SK-N-SH (cell line): ENCODE results near the gene APBB3. TPM values are rescaled to one million over a fixed set of nuclear protein-coding genes. Genes with fewer than 3 reads are reported as not detected.

Experiments
- CTCF ChIA-PET: fragments of 300-600, 350-600 bp; formaldehyde crosslinking; extraction: SDS; loops from one replicate; lab custom pipeline; 2021; lab: Yijun Ruan, JAX
- POLR2A ChIA-PET: fragments of 350-600 bp; sonication (Branson Sonifier 250); formaldehyde crosslinking; extraction: SDS; loops from one replicate; lab custom pipeline; 2020; ENCODE audit warnings: antibody characterized with exemption, inconsistent platforms; lab: Yijun Ruan, JAX
- DNase-seq: peaks from one replicate; pipeline ENCODE4 v3.0.0; 2012
- H2AFZ ChIP-seq: fragments of 200-600 bp; sonication (generic); 2 replicates; pipeline ENCODE4 v1.8.1; 2016; ENCODE audit warnings: antibody characterized with exemption, mild to moderate bottlenecking, low read depth
- H3F3A ChIP-seq: fragments of 200-600 bp; sonication (generic); replicated peaks from 2 replicates; pipeline ENCODE3; 2016; ENCODE audit warnings: antibody characterized with exemption, mild to moderate bottlenecking; ENCODE audit not compliant: insufficient read depth
- H3K27ac ChIP-seq, 2 experiments: fragments of 200-500 bp in 1 of 2; fragments of 200-600 bp in 1 of 2; sonication (Bioruptor generic) in 1 of 2; sonication (generic), shearing (Covaris generic) in 1 of 2; 2 replicates each; pipeline versions ENCODE4 v1.5.1 to v1.6.1; 2014 to 2016; ENCODE audit warnings: low read depth in 2 of 2, inconsistent platforms in 1 of 2, low read length in 1 of 2, mild to moderate bottlenecking in 1 of 2, mixed read lengths in 1 of 2
- H3K27me3 ChIP-seq: fragments of 200-600 bp; sonication (generic), shearing (Covaris generic); 2 replicates; pipeline ENCODE4 v1.6.1; 2016; ENCODE audit warnings: mixed run types; ENCODE audit not compliant: insufficient read depth
- H3K36me3 ChIP-seq, 2 experiments: fragments of 200-500 bp in 1 of 2; fragments of 200-600 bp in 1 of 2; sonication (Bioruptor generic) in 1 of 2; sonication (generic) in 1 of 2; replicated peaks in 1 of 2; 2 replicates each; pipeline versions ENCODE3 to v1.5.1; 2014 to 2016; ENCODE audit warnings: low read length in 1 of 2, mild to moderate bottlenecking in 1 of 2; ENCODE audit not compliant: insufficient read depth in 2 of 2, control insufficient read depth in 1 of 2
- H3K4me1 ChIP-seq, 2 experiments: fragments of 200-500 bp in 1 of 2; fragments of 200-600 bp in 1 of 2; sonication (Bioruptor generic) in 1 of 2; sonication (generic), shearing (Covaris generic) in 1 of 2; 2 replicates each; pipeline versions ENCODE4 v1.5.1 to v1.6.1; 2014 to 2016; ENCODE audit warnings: low read depth in 1 of 2, low read length in 1 of 2, mixed run types in 1 of 2; ENCODE audit not compliant: insufficient read depth in 2 of 2, control insufficient read depth in 1 of 2
- H3K4me2 ChIP-seq: fragments of 200-600 bp; sonication (generic), shearing (Covaris generic); 2 replicates; pipeline ENCODE4 v1.6.1; 2017; ENCODE audit warnings: mixed run types
- H3K4me3 ChIP-seq, 2 experiments: fragments of 200-500 bp in 1 of 2; fragments of 200-600 bp in 1 of 2; sonication (Bioruptor generic) in 1 of 2; sonication (generic), shearing (Covaris generic) in 1 of 2; 2 replicates each; pipeline versions ENCODE4 v1.5.1 to v1.8.1; 2014 to 2016; ENCODE audit warnings: low read depth in 2 of 2, inconsistent platforms in 1 of 2, low read length in 1 of 2, mild to moderate bottlenecking in 1 of 2, mixed read lengths in 1 of 2, moderate library complexity in 1 of 2
- H3K79me2 ChIP-seq: fragments of 200-600 bp; sonication (generic); 2 replicates; pipeline ENCODE4 v1.8.1; 2017; ENCODE audit warnings: mild to moderate bottlenecking; ENCODE audit not compliant: insufficient read depth
- H3K9ac ChIP-seq: fragments of 200-600 bp; sonication (generic); 2 replicates; pipeline ENCODE4 v1.6.1; 2017; ENCODE audit warnings: mixed run types
- H3K9me2 ChIP-seq: fragments of 200-600 bp; sonication (generic); 2 replicates; pipeline ENCODE4 v1.6.1; 2017; ENCODE audit warnings: mixed run types
- H3K9me3 ChIP-seq: fragments of 200-600 bp; sonication (generic); 2 replicates; pipeline ENCODE4 v1.6.1; 2017; ENCODE audit warnings: mixed run types, mild to moderate bottlenecking, moderate library complexity
- H4K20me1 ChIP-seq: fragments of 200-600 bp; sonication (generic); 2 replicates; pipeline ENCODE4 v1.6.1; 2017; ENCODE audit warnings: mild to moderate bottlenecking, mixed run types; ENCODE audit not compliant: insufficient read depth
- ELF1 ChIP-seq: IDR thresholded peaks from 2 replicates; pipeline ENCODE4 v1.4.0; 2012
- EP300 ChIP-seq, 2 experiments: IDR thresholded peaks; 2 replicates each; pipeline versions ENCODE4 v1.4.0 to v1.6.1; 2012; ENCODE audit warnings: borderline replicate concordance in 1 of 2, low read depth in 1 of 2, low read length in 1 of 2
- EZH2phosphoT487 ChIP-seq: fragments of 200-600 bp; sonication (generic); IDR thresholded peaks from 2 replicates; pipeline ENCODE4 v1.6.1; 2017; ENCODE audit warnings: low read depth, mixed run types, mild to moderate bottlenecking, antibody characterized with exemption, moderate library complexity, borderline replicate concordance
- IRF3 ChIP-seq: fragments of 150-350 bp; IDR thresholded peaks from 2 replicates; pipeline ENCODE4 v1.6.1; 2016; ENCODE audit warnings: mild to moderate bottlenecking, low read depth, low read length
- JUND ChIP-seq: IDR thresholded peaks from 2 replicates; pipeline ENCODE4 v1.4.0; 2012
- NRF1 ChIP-seq: IDR thresholded peaks from 2 replicates; pipeline ENCODE4 v1.6.1; 2012; ENCODE audit warnings: low read depth, mild to moderate bottlenecking, low read length
- PBX3 ChIP-seq: IDR thresholded peaks from 2 replicates; pipeline ENCODE4; 2012
- POLR2AphosphoS5 ChIP-seq: IDR thresholded peaks from 2 replicates; pipeline ENCODE4 v1.6.1; 2012; ENCODE audit warnings: low read depth, low read length
- RCOR1 ChIP-seq: fragments of 150-350 bp; IDR thresholded peaks from 2 replicates; pipeline ENCODE4 v1.6.1; 2017; ENCODE audit warnings: antibody characterized with exemption, low read length
- REST ChIP-seq: IDR thresholded peaks from 2 replicates; pipeline ENCODE4 v1.6.1; 2012; ENCODE audit warnings: mild to moderate bottlenecking, low read depth, low read length, moderate library complexity
- RFX5 ChIP-seq: IDR thresholded peaks from 2 replicates; pipeline ENCODE4 v1.6.1; 2012; ENCODE audit warnings: mild to moderate bottlenecking, improper control_type of control experiment, low read length
- RXRA ChIP-seq: IDR thresholded peaks from 2 replicates; pipeline ENCODE4 v1.4.0; 2012; ENCODE audit warnings: low read depth, mild to moderate bottlenecking, borderline replicate concordance
- SIN3A ChIP-seq: IDR thresholded peaks from 2 replicates; pipeline ENCODE4 v1.6.1; 2012; ENCODE audit warnings: low read depth, mild to moderate bottlenecking, low read length, moderate library complexity, borderline replicate concordance
- SMC3 ChIP-seq: IDR thresholded peaks from 2 replicates; pipeline ENCODE4 v1.6.1; 2012; ENCODE audit warnings: low read depth, low read length, improper control_type of control experiment
- TEAD4 ChIP-seq: IDR thresholded peaks from 2 replicates; pipeline ENCODE4 v1.4.0; 2012; ENCODE audit warnings: mild to moderate bottlenecking, borderline replicate concordance; ENCODE audit not compliant: insufficient read depth
- USF1 ChIP-seq: IDR thresholded peaks from 2 replicates; pipeline ENCODE4 v1.4.0; 2012; ENCODE audit warnings: low read depth, borderline replicate concordance
- USF2 ChIP-seq: fragments of 150-350 bp; IDR thresholded peaks from 2 replicates; pipeline ENCODE4 v1.6.1; 2017; ENCODE audit warnings: antibody characterized with exemption, low read length, low read depth, borderline replicate concordance
- YY1 ChIP-seq: IDR thresholded peaks from 2 replicates; pipeline ENCODE4 v1.4.0; 2012; ENCODE audit warnings: low read depth, mild to moderate bottlenecking
- ZBTB33 ChIP-seq: IDR thresholded peaks from 2 replicates; pipeline ENCODE4 v1.4.0; 2012; ENCODE audit warnings: low read depth, borderline replicate concordance
- WGBS: methylation state at CpG from one replicate; pipeline ENCODE4 v1.1.6; 2017; ENCODE audit warnings: low lambda C conversion rate; 5-methylcytosine and 5-hydroxymethylcytosine counted together
- polyA plus RNA-seq, 3 experiments: library from polyadenylated mRNA; depleted of rRNA; stranded (reverse); fragments of >200 nt; gene quantifications; 2 replicates each; pipeline ENCODE4 v1.2.3, GENCODE V29; 2012

APBB3 gene
- polyA plus RNA-seq, 1 of the 3 experiments (the other 2 are of a cell fraction): 36.0 TPM

GRCh38 chr5:140524003-140524402 is 40.4 kb downstream of the APBB3 start:
- H3K4me2 ChIP-seq: no peak overlapping the region
- 99% methylated on average over 2 of the region's 2 CpGs for WGBS
- no peaks in the 10 kb centered on the region for H3K27me3 ChIP-seq
- no peak overlapping the region for H3K9ac ChIP-seq
- DNase-seq: no peak
- no peaks in the 10 kb centered on the region for H3K9me3 ChIP-seq
- H3K9me2 ChIP-seq: peaks cover 3% of the 10 kb centered on the region; the same call in 1 of the 2 replicates
- CTCF ChIA-PET: no interaction called here
- TF ChIP-seq JUND (no peak), TEAD4 (no peak), SMC3 (no peak), USF2 (no peak), RXRA (no peak)
- TF ChIP-seq, all 33 proteins: peak for 0
- no peak overlapping the region for H2AFZ ChIP-seq
- H3K27ac ChIP-seq: no peak overlapping the region
- POLR2A ChIA-PET: no interaction called here
- peaks cover 42 to 48% of the 10 kb centered on the region in 2 experiments for H3K36me3 ChIP-seq
- no peak overlapping the region for H3K4me3 ChIP-seq
- no peaks in the 10 kb centered on the region for H4K20me1 ChIP-seq
- no peaks in the 10 kb centered on the region for H3K79me2 ChIP-seq
- H3K4me1 ChIP-seq: no peaks in the 10 kb centered on the region
- H3F3A ChIP-seq: peaks cover 16% of the 10 kb centered on the region

GRCh38 chr5:140513124-140513523 is 51.3 kb downstream of the APBB3 start:
- Histone ChIP-seq H3K27ac (no peak overlapping the region), H3K79me2 (no peaks in the 10 kb centered on the region), H3K4me1 (no peaks in the 10 kb centered on the region), H3K4me2 (no peak overlapping the region), H2AFZ (no peak overlapping the region), H3K36me3 (peaks cover 37 to 62% of the 10 kb centered on the region in 2 experiments), H3K27me3 (no peaks in the 10 kb centered on the region), H3K4me3 (no peak overlapping the region), H3K9me3 (no peaks in the 10 kb centered on the region), H3K9ac (no peak overlapping the region), H3F3A (no peaks in the 10 kb centered on the region), H3K9me2 (no peaks in the 10 kb centered on the region), H4K20me1 (no peaks in the 10 kb centered on the region)
- WGBS: 99% methylated on average over 2 of the region's 2 CpGs
- DNase-seq: no peak
- CTCF ChIA-PET: no interaction called here
- POLR2A ChIA-PET: no interaction called here
- TF ChIP-seq REST (no peak), RXRA (no peak), RCOR1 (no peak), YY1 (no peak), PBX3 (no peak), NRF1 (no peak), ZBTB33 (no peak), JUND (no peak), USF1 (no peak), ELF1 (no peak), IRF3 (no peak), POLR2AphosphoS5 (no peak), SIN3A (no peak), RFX5 (no peak), EZH2phosphoT487 (no peak), EP300 (IDR thresholded peaks at IDR 0.05; ENCODE audit: borderline replicate concordance in 1 of 2, low read depth in 1 of 2, low read length in 1 of 2) (no peak)
